Right lobe of liver (tissue), 4 donors: ENCODE results near the gene MDM2.

ENCODE experiments used
- POLR2A ChIP-seq: fragments of 450-650 bp; IDR thresholded peaks from one replicate; pipeline ENCODE4 v1.6.1; 2017; ENCODE audit warnings: antibody characterized with exemption, mild to moderate bottlenecking
- TF ChIP-seq, protein P1 (sequence below), 4 donors: fragments of 200-600 bp in 3 of 4; fragments of 450-650 bp in 1 of 4; IDR thresholded peaks; one replicate each; pipeline versions ENCODE4 v1.5.1 to v1.8.0; 2016 to 2022; ENCODE audit warnings: antibody characterized with exemption in 4 of 4, mild to moderate bottlenecking in 2 of 4
- donor health status: DM: no; HTN: no; CAD: no.
- donor health status: DM: no; HTN: no; CAD: no.
- donor health status: DM: no; HTN: yes; CAD: no.

GRCh38 chr12:68831272-68831671 lies 23.3 kb downstream of the MDM2 start:
- TF ChIP-seq, protein P1, sequence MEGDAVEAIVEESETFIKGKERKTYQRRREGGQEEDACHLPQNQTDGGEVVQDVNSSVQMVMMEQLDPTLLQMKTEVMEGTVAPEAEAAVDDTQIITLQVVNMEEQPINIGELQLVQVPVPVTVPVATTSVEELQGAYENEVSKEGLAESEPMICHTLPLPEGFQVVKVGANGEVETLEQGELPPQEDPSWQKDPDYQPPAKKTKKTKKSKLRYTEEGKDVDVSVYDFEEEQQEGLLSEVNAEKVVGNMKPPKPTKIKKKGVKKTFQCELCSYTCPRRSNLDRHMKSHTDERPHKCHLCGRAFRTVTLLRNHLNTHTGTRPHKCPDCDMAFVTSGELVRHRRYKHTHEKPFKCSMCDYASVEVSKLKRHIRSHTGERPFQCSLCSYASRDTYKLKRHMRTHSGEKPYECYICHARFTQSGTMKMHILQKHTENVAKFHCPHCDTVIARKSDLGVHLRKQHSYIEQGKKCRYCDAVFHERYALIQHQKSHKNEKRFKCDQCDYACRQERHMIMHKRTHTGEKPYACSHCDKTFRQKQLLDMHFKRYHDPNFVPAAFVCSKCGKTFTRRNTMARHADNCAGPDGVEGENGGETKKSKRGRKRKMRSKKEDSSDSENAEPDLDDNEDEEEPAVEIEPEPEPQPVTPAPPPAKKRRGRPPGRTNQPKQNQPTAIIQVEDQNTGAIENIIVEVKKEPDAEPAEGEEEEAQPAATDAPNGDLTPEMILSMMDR (IDR thresholded peaks at IDR 0.05), result no peak
- TF ChIP-seq POLR2A, result no peak
